ENCODE results near the gene MRPL44.
"Not testable (repeated sequence)": the region's sequence is repeated elsewhere in the genome, so short reads cannot be mapped to it uniquely, and the experiment has no call there.

Gene MRPL44

DNA sequence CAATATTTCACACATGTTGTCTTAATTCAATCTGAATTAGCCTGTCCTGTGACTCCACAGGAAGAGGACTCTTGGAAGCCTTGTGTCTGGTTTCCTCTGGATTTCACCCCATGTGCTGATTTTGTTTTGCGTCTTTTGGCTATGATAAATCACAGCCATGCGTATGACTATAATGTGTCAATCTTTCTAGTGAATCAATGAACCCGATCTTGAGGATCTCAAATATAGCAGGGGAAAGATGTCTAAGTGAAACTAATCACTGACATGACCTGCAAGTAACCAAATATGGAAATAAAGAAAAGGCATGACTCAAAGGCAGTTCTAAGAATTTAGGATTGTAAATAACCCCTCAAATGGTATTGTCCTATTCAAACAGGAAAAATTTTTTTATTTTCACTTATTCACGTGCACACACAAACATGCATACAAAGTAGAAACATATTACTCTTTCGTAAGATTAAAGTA is 20.4 kb upstream of the MRPL44 start:
- no peak for DNase-seq

DNA sequence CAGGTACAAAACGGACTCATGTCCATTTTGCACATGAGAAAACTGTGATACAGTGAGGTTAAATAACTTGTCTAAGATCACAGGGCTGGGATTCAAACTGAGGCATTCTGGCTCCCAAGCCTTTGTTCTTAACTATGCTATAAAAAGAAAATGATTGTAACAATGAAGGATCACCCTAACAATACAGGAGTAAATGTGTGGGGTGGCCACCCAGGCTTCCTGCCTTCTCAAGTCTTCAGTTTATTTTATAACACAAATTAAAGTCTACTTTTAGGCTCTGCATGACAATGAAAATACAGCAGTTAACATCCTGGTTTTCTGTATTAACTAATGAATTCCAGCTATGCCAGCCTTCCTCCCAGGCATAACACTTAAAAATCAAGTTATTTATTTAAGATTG is 19.7 kb upstream of the MRPL44 start:
- no peak for DNase-seq

DNA sequence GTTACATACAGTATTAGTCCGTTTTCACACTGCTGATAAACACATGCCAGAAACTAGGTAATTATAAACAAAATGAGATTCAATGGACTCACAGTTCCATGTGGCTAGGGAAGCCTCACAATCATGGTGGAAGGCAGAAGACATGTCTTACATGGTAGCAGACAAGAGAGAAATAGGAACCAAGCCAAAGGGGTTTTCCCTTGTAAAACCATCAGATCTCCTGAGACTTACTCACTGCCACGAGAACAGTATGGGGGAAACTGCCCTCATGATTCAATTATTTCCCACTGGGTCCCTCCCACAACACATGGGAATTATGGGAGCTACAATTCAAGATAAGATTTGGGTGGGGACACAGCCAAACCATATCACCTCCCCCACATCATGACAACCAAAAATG is 17.8 kb upstream of the MRPL44 start:
- not testable (repeated sequence) for DNase-seq

DNA sequence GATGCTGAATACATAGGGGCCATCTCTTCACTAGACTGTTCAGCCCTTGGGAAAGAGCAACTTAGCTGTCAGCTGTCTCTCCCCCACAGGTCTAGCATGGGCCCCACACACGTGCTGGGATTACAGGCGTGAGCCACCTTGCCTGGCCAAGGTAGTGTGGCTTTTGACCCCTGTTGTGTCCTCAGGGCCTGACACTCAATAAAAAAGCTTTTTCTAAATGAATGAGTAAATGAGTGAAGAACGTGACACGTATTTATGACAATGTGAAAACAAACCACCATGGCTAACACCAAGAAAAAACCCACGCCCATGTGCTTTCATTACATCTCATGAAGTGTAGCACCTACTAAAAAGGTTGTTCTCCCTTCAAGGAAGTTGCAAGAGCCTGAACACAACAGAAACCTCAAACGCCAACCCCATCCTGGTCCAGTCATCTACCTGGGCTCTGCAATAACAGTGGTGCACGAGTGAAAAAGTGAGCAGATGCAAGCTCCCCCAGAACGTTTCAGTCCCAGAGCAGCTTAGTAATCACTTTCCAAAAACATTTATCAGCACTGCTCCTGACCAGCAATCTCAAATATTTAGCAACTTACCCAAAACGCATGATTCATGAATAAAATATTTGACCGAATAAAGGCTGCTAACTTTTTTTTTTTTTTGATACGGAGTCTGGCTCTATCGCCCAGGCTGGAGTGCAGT is 15.5 kb upstream of the MRPL44 start:
- peak; percentile 83 for DNase-seq

DNA sequence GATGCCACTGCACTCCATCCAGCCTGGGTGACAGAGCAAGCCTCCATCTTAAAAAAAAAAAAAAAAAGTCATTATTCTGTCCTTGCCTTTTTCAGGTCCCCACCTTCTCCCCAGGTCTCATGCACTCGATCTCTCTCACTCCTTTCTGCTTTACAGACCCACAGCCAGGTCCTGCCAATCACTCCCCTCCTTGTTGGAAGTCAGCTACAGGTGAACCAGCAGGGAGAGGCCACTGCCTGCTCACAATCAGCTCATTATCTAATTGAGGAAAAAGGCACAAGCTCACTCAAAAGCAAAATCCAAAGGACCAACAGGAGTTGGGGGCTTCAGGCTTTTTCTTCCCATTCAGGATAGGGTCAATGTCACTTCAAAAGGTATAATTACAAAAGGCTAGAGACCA is 14.1 kb upstream of the MRPL44 start:
- DNase-seq: no peak

DNA sequence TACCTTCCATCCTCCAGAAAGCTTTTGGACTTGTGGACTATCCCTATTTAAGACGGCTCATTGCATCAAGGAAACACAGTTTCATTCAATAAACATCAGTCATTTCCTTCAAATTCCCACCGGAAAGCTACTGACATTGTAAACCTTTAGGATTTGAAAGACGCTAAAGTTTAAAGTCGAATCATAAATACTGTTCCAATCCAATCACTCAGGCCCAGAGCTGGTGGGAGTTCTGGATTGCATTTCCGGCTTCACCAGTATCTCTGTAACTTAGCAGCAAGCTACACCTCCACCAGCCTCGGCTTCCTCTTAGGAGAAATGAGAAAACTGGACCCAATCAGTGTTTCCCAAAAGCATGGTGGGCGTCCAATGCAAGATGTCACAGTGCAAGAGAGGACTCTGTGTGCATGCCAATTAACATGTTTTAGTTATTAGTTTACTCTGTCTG is 13.7 kb upstream of the MRPL44 start:
- no peak for DNase-seq

DNA sequence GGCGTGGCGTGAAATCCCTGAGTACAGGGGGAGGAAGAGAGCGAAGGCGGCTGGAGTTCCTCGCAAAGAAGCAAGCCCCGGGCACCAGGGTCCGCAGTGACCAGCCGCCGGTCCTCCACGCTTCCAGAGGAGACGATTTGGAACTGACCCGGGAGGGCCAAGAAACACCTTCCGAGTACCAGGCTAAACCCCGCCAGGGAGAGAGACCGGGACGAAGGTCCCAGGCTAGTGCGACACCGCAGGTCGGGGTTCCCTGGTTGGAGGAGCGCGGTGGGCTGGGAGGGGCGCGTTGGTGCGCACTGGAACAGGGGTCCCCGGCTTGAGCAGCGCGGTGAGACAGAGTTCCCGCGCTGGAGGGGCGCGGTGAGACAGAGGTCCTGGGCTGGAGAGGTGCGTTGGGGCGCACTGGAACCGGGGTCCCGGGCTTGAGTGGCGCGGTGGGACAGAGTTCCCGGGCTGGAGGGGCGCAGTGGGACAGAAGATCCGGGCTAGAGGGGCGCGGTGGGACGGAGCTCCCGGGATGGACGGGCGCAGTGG is 13.0 kb upstream of the MRPL44 start:
- no peak for DNase-seq

DNA sequence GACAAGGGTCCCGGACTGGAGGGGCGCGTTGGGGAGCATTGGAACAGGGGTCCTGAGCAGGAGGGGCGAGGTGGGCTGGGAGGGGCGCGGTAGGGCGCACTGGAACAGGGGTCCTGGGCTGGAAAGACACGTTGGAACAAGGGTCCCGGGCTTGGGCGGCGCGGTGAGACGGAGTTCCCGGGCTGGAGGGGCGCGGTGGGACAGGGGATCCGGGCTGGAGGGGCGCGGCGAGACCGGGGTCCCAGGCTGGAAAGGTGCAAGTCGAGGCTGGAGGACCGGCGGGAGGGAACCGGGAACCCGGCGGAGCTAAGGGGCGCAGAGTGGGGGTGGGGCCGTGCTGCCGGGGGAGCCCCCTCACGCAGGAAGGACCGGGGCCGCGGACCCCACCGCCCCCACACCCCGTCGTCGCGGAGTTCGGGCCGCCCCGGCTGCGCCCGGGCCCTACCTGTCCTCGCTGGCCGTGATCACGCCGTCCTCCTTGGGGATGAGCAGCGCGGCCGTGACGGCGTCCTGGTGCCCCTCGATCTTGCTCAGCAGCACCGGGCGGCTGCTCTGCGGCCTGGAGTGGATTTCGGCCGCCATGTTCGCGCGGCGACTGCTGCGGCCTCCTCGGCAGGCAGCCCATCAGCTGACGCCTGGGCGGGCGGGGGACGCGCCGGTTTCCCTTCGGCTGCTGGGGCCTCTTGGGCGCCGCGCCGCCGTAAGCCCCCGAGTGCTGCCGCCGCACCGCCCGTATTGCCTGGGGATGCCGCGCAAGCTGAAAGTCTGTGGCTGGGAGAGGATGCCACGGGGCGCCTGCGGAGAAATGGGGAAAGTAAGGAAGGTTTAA is 12.3 kb upstream of the MRPL44 start, which contains the start of gene WDFY1:
WDFY1 (minus strand) TSS at position 633 of the 829 bp plus-strand sequence; CDS start at position 582, 51 bp downstream.
- peak; percentile 77 for DNase-seq

DNA sequence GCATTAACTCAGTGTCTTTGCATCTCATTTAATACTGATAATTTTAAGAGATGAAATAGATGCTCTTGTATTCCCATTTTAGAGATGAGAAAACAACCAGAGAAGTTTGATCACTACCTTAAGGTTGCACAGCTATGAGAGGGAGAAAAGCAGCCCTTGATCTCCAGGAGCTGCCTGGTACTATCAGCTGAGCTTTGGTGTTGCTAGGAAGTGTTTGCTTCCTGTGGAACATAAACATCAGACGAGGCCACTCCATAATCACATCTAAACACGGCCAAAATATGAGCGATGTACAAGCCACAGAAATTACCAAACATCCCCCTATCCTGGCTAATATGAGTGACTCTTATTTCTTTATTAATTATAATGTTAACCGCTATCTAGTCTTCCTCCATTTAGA is 11.5 kb upstream of the MRPL44 start:
- DNase-seq: no peak

DNA sequence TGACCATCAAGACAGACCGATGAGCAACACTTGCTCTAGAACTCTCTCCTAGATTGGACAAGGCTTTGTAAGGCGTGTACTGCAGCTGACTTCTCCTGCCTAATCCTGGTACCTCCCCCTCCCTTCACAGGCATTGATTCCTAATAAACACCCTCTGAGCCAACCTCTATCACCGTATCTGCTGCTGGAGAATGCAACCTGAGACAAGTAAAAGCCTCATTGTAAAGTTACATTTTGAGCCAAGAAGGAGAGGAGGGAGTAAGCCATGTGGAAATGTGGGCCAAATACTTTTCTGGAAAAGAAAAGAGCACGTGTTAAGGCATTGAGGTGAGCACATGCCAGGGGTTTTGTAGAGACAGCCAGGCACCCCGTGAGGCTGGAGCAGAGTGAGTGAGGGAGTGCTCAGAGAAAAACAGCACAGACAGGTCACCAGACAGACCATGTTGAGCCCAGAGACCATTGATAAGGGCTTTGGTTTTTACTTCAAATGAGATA is 9.5 kb upstream of the MRPL44 start:
- DNase-seq: no peak

DNA sequence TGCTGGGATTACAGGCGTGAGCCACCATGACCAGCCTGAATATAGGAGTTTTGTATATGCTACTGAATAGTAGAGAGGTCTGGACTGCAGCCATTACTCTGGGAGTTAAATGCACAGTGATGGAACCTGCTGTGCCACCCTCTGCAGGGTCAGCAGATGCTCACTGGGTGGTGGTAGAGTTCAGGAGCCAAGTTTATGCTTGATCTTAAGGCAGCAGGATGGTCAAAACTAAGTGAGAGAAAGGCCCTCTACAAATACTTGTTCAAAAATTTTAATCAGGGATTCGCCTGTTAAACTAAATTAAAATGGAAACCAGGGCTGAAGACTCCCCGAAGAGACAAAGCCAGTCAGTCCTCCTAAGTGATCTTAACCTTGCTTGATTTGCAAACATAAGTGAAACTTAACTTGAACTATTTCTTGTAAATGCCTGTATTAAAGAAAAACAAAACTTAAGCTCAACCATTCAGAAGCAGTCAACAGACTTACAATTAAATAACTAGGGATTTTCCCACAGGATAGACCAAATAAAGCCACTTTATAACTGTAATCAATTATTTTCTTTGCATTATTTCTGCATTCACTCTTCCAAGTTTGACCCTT is 7.9 kb upstream of the MRPL44 start:
- DNase-seq: no peak

DNA sequence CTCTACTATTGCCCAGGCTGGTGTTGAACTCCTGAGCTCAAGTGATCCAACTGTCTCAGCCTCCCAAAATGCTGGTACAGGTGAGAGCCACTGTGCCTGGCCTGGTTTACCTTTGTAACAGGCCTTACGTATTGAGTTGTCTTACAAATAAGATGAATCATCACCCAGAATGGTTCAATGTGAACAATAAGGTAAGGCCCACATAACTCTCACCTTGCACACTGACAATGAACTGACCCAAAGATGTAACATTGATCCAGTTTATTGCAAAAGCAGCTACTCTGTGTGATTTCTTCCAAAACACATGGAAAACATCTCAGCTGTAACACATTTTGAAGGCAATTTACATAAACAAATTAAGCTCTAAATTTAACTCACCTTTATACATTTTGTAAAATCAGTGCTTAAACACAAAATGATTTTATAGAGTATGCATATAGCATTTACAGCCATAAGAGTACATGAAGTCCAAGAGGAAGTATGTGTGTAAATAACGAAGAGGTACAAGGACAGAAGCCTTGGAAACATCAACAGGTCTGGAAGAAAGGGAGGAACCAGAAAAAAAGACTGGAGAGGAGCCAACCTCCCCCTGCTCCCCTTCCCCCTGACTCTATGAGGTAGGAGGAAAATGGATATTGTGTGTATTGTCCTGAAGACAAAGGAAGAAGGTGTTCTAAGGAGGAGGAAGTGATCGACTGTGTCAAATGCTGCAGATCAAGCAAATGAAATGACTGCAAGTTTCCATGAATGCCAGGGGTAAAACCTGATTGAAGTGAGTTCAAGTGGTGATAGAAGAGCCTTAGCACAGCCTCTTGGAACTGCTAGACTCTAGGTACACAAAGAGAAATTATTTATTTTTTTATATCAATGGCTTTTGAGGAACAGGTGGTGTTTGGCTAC is 6.6 kb upstream of the MRPL44 start:
- DNase-seq: no peak

DNA sequence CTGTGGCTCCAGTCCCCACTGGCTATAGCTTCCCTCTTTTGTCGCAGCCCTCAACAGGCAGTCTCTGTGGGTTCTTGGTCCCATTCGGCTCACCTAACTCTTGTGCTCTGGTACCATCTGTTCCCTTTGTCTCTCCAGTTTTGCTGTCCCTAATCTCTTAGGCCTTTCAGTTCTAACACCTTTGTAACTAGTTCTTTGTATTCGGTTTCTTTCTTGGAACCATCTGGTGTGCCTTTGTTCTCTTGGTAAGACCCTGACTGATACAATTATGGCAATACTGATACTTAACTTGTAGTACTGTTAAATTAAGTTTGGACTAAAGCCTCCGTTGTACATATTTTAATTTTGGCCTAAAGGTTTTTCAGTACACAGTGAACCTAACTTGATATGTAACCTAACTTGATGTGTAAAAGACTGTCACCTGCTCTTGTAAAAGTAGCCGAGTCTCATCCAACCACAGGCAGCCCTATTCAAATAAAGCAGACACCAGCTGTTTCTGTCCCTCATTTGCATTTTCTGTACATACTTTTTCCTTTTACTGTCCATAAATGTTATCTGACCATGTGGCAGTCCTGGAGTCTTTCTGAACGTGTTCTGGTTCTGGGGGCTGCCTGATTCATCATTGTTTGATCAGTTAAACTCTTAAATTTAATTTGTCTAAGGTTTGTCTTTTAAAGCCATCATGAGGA is 4.8 kb upstream of the MRPL44 start:
- no peak for DNase-seq

DNA sequence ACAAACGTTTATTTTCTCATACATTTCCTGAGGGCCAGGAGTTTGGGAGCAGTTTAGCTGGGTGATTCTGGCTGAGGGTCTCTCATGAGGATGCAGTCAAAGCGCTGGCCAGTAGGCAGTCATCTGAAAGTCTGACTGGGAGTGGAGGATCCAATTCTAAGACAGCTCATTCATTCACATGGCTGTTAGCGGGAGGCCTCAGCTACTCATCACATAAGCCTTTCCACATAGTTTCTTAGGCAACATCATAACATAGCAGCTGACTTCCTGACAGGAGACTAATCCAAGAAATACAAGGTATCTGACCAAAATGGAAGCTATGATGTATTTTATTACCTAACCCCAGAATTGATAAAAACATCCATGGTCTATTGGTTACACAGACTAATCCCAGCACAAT is 2.9 kb upstream of the MRPL44 start:
- no peak for DNase-seq

DNA sequence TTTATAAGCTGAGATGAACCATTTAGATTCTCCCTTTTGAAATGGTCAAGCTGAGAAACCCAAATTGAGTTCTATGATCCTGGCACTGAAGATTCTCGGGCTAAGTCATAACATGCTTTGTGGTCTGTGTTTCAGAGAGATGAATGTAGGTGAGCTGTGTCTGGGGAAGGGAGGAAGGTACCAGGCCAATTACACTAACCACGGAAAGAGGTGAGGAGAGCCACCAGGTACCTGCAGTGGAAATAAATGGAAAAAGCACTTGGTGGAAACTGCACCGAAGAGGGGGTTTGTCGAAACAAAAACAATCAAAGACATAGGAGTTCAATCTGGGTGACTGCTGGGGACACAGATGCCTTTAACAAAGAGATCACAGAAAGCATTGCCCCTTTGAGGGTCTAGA is 963 bp upstream of the MRPL44 start:
- DNase-seq: no peak

DNA sequence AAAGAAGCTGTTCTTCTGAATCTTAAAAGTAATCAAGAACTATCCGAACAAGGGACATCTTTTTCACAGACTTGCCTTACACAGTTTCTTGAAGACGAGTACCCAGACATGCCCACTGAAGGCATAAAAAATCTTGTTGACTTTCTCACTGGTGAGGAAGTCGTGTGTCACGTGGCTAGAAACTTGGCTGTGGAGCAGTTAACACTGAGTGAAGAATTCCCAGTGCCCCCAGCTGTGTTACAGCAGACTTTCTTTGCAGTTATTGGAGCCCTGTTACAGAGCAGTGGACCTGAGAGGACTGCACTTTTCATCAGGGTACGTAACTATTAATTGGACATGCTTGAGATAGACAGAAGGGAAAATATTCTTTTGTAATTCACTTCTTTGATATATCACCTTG is 2.4 kb downstream of the MRPL44 start:
- no peak for DNase-seq

DNA sequence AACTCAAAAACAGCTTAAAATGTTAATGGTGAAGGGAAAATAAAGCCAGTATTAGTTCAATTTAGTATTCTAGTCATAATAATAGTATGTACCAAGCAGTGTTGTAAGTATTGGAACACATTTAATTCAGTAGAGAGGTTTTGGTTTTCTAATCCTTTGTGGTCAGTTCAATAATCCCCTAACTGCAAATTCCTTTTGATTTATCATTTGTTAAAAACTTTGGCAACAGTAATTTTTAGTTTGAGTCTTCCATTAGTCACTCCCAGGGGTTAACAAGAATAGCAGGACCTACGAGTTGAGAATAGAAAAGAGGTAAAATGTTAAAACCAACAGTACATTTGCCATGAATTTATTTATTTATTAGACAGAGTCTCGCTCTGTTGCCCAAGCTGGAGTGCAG is 10.7 kb downstream of the MRPL44 start:
- DNase-seq: no peak

DNA sequence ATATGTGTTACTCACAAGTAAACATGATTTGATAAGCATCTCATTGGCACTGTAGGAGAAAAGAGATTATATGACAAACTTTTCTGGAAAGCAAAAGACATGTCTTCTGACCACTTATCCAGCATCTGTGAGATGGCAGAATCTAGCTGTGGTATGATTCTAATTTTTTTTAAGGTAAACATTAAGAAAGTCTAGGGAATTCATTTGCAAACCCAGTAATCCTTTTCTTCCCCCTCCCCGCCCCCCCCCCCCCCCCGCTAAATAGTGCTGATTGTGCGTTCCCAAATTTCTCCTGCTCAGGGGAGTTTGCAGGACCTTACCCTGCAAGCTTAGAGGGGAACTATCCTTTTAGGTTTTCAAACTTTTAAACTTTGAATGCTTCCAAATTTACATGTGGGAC is 12.1 kb downstream of the MRPL44 start:
- DNase-seq: no peak

DNA sequence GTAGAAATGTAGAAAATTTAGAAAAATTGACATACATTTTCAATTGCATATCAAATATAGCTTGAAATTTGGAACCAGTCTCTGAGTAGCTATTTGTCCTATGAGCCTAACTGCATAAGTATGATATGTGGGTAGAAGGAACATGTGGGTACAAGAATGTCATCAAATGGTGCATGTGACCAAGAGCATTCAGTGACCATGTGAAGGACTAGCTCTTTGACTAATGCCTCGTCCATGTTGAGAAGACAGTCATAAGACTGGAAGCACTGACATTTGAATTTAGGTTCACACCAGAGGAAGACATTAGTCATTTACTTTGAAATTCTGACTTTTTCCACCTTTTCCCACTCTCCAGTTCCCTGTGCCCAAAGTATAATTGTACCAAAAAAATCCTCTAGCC is 12.6 kb downstream of the MRPL44 start:
- no peak for DNase-seq

DNA sequence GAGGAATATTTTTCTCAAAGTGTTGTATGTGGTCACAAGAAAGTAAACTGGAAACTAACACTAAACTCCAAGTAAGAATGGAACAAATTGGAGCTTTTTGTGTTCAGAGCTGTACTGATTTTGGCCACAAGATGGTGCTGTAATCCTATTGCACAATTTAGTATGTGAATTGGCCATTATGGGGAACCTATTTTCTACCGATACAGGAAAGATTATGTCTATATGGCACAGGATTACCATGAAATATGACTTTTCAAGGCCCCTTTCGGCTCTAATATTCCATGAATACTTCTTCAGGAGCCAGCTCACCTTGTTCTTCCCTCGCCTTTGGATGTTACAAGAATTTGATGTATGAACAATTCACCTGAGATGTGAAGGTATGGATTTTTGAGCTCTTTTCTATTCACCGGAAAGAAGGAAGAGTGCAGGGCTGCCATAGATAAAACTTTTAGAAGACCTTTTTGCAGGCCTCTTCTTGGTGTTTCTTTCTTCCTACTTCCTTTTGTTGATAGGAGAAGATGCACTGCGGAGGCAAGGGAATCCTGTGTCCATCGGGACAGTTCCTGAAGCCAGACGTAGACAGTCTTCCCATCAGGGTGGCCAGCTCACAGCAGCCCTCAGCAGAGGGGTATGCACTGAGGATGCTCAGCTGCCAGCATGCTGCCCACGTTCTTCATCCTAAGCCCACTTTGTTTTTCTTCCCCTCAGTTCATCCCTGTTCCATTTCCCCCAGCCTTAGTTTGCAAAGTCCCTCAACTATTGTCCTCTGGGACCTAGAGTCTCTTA is 13.3 kb downstream of the MRPL44 start:
- DNase-seq: no peak

DNA sequence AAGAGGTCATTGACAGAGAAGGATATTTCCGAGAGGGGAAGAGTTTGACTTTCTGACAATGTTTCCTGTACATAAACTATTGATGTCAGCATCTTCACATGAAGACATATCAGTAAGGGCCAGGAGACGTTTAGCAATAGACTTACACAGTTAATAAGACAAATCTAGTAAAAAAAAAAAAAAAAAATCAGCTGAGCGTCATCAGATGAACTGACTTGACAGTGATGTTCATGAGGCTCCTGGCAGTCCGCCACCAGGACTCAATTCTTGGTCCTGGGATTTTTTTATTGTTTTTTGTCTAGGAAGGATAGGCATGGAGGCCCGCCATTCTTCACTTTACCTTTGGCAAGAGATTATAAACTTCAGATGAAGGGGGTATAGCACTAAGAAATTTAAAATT is 14.5 kb downstream of the MRPL44 start:
- DNase-seq: no peak

Data from NK-92 treated with Interleukin-12 subunit alpha and Interleukin-12 subunit beta, amount 100 ng/mL, for 24 hours (cell line).